H1 (cell line): ENCODE measurements around the gene ZMPSTE24. TPM values are rescaled to one million over a fixed set of nuclear protein-coding genes. Genes with fewer than 3 reads are reported as not detected.

ENCODE experiments used
- CTCF ChIA-PET: fragments of 300-600 bp; sonication (Branson Sonifier 250); formaldehyde crosslinking; loops from one replicate; lab custom pipeline; 2021; ENCODE audit not compliant: partially characterized antibody; lab: Charles Lee
- POLR2A ChIA-PET: fragments of 300-600 bp; sonication (Branson Sonifier 250); formaldehyde crosslinking; loops from one replicate; lab custom pipeline; 2021; ENCODE audit warnings: inconsistent platforms; ENCODE audit not compliant: partially characterized antibody; lab: Charles Lee
- DNase-seq, 2 experiments: peaks; one replicate each; pipeline versions ENCODE4 v3.0.0 to v3.0.0-alpha.2; 2010 to 2022; ENCODE audit warnings: low spot score in 2 of 2, low read depth in 1 of 2, mixed read lengths in 1 of 2
- FAIRE-seq: peaks from 2 replicates; lab custom pipeline; 2011; peaks lifted over from hg19 to GRCh38; lab: Jason Lieb, UNC
- H2AFZ ChIP-seq: 2 replicates; pipeline ENCODE4 v1.8.1; 2012; ENCODE audit warnings: low read length, inconsistent platforms
- H2AK5ac ChIP-seq: 2 replicates; pipeline ENCODE4 v1.6.1; 2013; ENCODE audit warnings: low read depth, low read length
- H2BK120ac ChIP-seq: replicated peaks from 2 replicates; pipeline ENCODE3; 2013; ENCODE audit warnings: low read depth, low read length, inconsistent platforms
- H2BK12ac ChIP-seq: 2 replicates; pipeline ENCODE4 v1.6.1; 2013; ENCODE audit warnings: low read depth, low read length
- H2BK15ac ChIP-seq: 2 replicates; pipeline ENCODE4 v1.6.1; 2013; ENCODE audit warnings: low read length
- H2BK20ac ChIP-seq: 2 replicates; pipeline ENCODE4 v1.6.1; 2013; ENCODE audit warnings: low read length
- H2BK5ac ChIP-seq: 2 replicates; pipeline ENCODE4 v1.6.1; 2013; ENCODE audit warnings: low read depth, low read length
- H3K14ac ChIP-seq: 2 replicates; pipeline ENCODE4 v1.6.1; 2013; ENCODE audit warnings: inconsistent platforms; ENCODE audit not compliant: insufficient read length
- H3K18ac ChIP-seq: 2 replicates; pipeline ENCODE4 v1.6.1; 2013; ENCODE audit warnings: low read length; ENCODE audit errors: extremely low read depth
- H3K23ac ChIP-seq: 2 replicates; pipeline ENCODE4 v1.6.1; 2013; ENCODE audit warnings: inconsistent platforms; ENCODE audit not compliant: insufficient read length
- H3K23me2 ChIP-seq: 2 replicates; pipeline ENCODE4 v1.6.1; 2013; ENCODE audit warnings: low read depth, low read length
- H3K27ac ChIP-seq: 2 replicates; pipeline ENCODE4 v1.6.1; 2011; ENCODE audit warnings: low read depth, low read length, inconsistent platforms
- H3K27me3 ChIP-seq, 4 experiments: replicated peaks in 1 of 4; 1 replicate in 1 of 4; 2 replicates in 3 of 4; pipeline versions ENCODE4 v1.6.1 to v1.8.1; 2011 to 2013; ENCODE audit warnings: low read length in 3 of 4, mild to moderate bottlenecking in 3 of 4, inconsistent platforms in 2 of 4, mixed read lengths in 2 of 4, moderate library complexity in 1 of 4; ENCODE audit not compliant: control insufficient read depth in 3 of 4, insufficient read depth in 3 of 4; ENCODE audit errors: extremely low read depth in 1 of 4
- H3K36me3 ChIP-seq, 4 experiments: 2 replicates each; pipeline versions ENCODE4 v1.6.1 to v1.8.1; 2011 to 2013; ENCODE audit warnings: mild to moderate bottlenecking in 4 of 4, low read length in 3 of 4, moderate library complexity in 2 of 4, control low read depth in 1 of 4, inconsistent platforms in 1 of 4; ENCODE audit not compliant: insufficient read depth in 4 of 4, control insufficient read depth in 2 of 4
- H3K4ac ChIP-seq: replicated peaks from 2 replicates; pipeline ENCODE3; 2013; ENCODE audit warnings: low read length, low read depth, mixed read lengths, inconsistent platforms; ENCODE audit not compliant: insufficient read length
- H3K4me1 ChIP-seq, 4 experiments: replicated peaks in 1 of 4; 1 replicate in 1 of 4; 2 replicates in 3 of 4; pipeline versions ENCODE4 v1.6.1 to v1.8.1; 2011 to 2013; ENCODE audit warnings: low read length in 3 of 4, inconsistent platforms in 2 of 4, mixed read lengths in 1 of 4; ENCODE audit not compliant: insufficient read depth in 4 of 4, control insufficient read depth in 3 of 4
- H3K4me2 ChIP-seq, 2 experiments: 2 replicates each; pipeline versions ENCODE4 v1.6.1 to v1.8.1; 2011 to 2013; ENCODE audit warnings: low read depth in 2 of 2, low read length in 2 of 2, control low read depth in 1 of 2, inconsistent platforms in 1 of 2, mild to moderate bottlenecking in 1 of 2; ENCODE audit not compliant: insufficient read depth in 1 of 2
- H3K4me3 ChIP-seq, 4 experiments: fragments of 200-600, 300-600 bp in 1 of 4; sonication (generic), shearing (Covaris generic), sonication (Bioruptor Twin) in 1 of 4; 2 replicates each; pipeline versions ENCODE4 v1.5.1 to v1.8.1; 2011 to 2016; ENCODE audit warnings: low read length in 4 of 4, low read depth in 3 of 4, control low read depth in 2 of 4, inconsistent platforms in 2 of 4, mild to moderate bottlenecking in 2 of 4, mixed read lengths in 1 of 4, moderate library complexity in 1 of 4; ENCODE audit not compliant: insufficient read depth in 2 of 4; ENCODE audit errors: extremely low read depth in 1 of 4
- H3K56ac ChIP-seq: replicated peaks from 2 replicates; pipeline ENCODE3; 2013; ENCODE audit warnings: low read depth, mild to moderate bottlenecking, mixed read lengths, low read length, inconsistent platforms; ENCODE audit not compliant: insufficient read length
- H3K79me1 ChIP-seq: 2 replicates; pipeline ENCODE4 v1.6.1; 2013; ENCODE audit warnings: low read depth, low read length, control low read depth
- H3K79me2 ChIP-seq, 2 experiments: 2 replicates each; pipeline versions ENCODE4 v1.6.1 to v1.8.1; 2012 to 2013; ENCODE audit warnings: low read length in 2 of 2, mild to moderate bottlenecking in 2 of 2, inconsistent platforms in 1 of 2; ENCODE audit not compliant: insufficient read depth in 2 of 2, control insufficient read depth in 1 of 2
- H3K9ac ChIP-seq, 4 experiments: replicated peaks in 1 of 4; 1 replicate in 1 of 4; 2 replicates in 3 of 4; pipeline versions ENCODE4 v1.6.1 to v1.8.1; 2011 to 2013; ENCODE audit warnings: low read depth in 3 of 4, low read length in 3 of 4, control low read depth in 2 of 4, mild to moderate bottlenecking in 2 of 4, moderate library complexity in 2 of 4, inconsistent platforms in 1 of 4; ENCODE audit errors: extremely low read depth in 1 of 4
- H3K9me3 ChIP-seq, 2 experiments: 2 replicates each; pipeline versions ENCODE4 v1.6.1 to v1.8.1; 2012 to 2013; ENCODE audit warnings: mild to moderate bottlenecking in 2 of 2, moderate library complexity in 2 of 2, control low read depth in 1 of 2, inconsistent platforms in 1 of 2, low read depth in 1 of 2, low read length in 1 of 2, mixed read lengths in 1 of 2; ENCODE audit not compliant: insufficient read depth in 2 of 2
- H4K20me1 ChIP-seq, 2 experiments: replicated peaks in 1 of 2; 2 replicates each; pipeline versions ENCODE3 to v1.8.1; 2011 to 2013; ENCODE audit warnings: inconsistent platforms in 2 of 2, low read length in 2 of 2, mild to moderate bottlenecking in 1 of 2; ENCODE audit not compliant: insufficient read depth in 2 of 2, control insufficient read depth in 1 of 2
- H4K5ac ChIP-seq: 2 replicates; pipeline ENCODE4 v1.6.1; 2013; ENCODE audit warnings: low read length, low read depth, mixed read lengths, inconsistent platforms; ENCODE audit not compliant: insufficient read length
- H4K8ac ChIP-seq: 2 replicates; pipeline ENCODE4 v1.8.0; 2013; ENCODE audit warnings: mild to moderate bottlenecking, moderate library complexity, low read length, inconsistent platforms; ENCODE audit not compliant: insufficient read depth; ENCODE audit errors: extremely low read depth
- H4K91ac ChIP-seq: replicated peaks from 2 replicates; pipeline ENCODE3; 2013; ENCODE audit warnings: low read length, mixed read lengths, inconsistent platforms; ENCODE audit not compliant: insufficient read length
- BACH1 ChIP-seq: IDR thresholded peaks from 2 replicates; pipeline ENCODE4 v1.6.1; 2012; ENCODE audit warnings: low read length, improper control_type of control experiment
- CREB1 ChIP-seq: IDR thresholded peaks from 2 replicates; pipeline ENCODE4 v1.6.1; 2012; ENCODE audit warnings: inconsistent platforms
- EZH2 ChIP-seq: fragments of 200-600 bp; sonication (generic); IDR thresholded peaks from 2 replicates; pipeline ENCODE4 v1.7.1; 2012; ENCODE audit warnings: low read depth, mild to moderate bottlenecking, moderate library complexity, low read length, inconsistent platforms; ENCODE audit not compliant: severe bottlenecking
- JUND ChIP-seq: IDR thresholded peaks from 2 replicates; pipeline ENCODE4 v1.6.1; 2011; ENCODE audit warnings: mild to moderate bottlenecking, improper control_type of control experiment, low read length
- KDM1A ChIP-seq: fragments of 200-600, 300-600 bp; sonication (generic); IDR thresholded peaks from 2 replicates; pipeline ENCODE4 v1.7.1; 2016; ENCODE audit warnings: mild to moderate bottlenecking, low read length, borderline replicate concordance
- MAFK ChIP-seq: IDR thresholded peaks from 2 replicates; pipeline ENCODE4 v1.6.1; 2012; ENCODE audit warnings: low read depth, mild to moderate bottlenecking, improper control_type of control experiment, low read length
- RAD21 ChIP-seq, 2 experiments: IDR thresholded peaks in 1 of 2; conservative IDR thresholded peaks in 1 of 2; 2 replicates each; pipeline ENCODE4 v1.6.1; 2011; ENCODE audit warnings: low read depth in 2 of 2, low read length in 2 of 2, improper control_type of control experiment in 1 of 2, inconsistent platforms in 1 of 2, mild to moderate bottlenecking in 1 of 2, moderate library complexity in 1 of 2
- RFX5 ChIP-seq: IDR thresholded peaks from 2 replicates; pipeline ENCODE4 v1.6.1; 2011; ENCODE audit warnings: low read depth, low read length, improper control_type of control experiment, borderline replicate concordance
- RNF2 ChIP-seq: fragments of 200-900, 300-1000 bp; sonication (generic); IDR thresholded peaks from 2 replicates; pipeline ENCODE4 v1.7.1; 2016; ENCODE audit warnings: borderline replicate concordance, low read depth, mild to moderate bottlenecking, antibody characterized with exemption, low read length; ENCODE audit not compliant: poor library complexity, severe bottlenecking; ENCODE audit errors: missing control alignments
- SAP30 ChIP-seq: fragments of 300-600 bp; sonication (generic); IDR thresholded peaks from 2 replicates; pipeline ENCODE4 v1.7.1; 2012; ENCODE audit warnings: low read length, moderate library complexity, mild to moderate bottlenecking, inconsistent platforms; ENCODE audit not compliant: insufficient read depth, insufficient replicate concordance
- WGBS, 2 experiments: shearing (Covaris generic) in 1 of 2; methylation state at CpG; one replicate each; pipeline versions ENCODE4 v1.1.6 to v1.1.7; 2013 to 2015; ENCODE audit warnings: low lambda C conversion rate in 2 of 2, mixed read lengths in 2 of 2, inconsistent platforms in 1 of 2, low coverage in 1 of 2, missing lambda C conversion rate in 1 of 2; ENCODE audit not compliant: insufficient replicate concordance in 2 of 2, insufficient coverage in 1 of 2, insufficient read length in 1 of 2; ENCODE audit errors: extremely low coverage in 1 of 2, missing lambda C conversion rate in 1 of 2; 5-methylcytosine and 5-hydroxymethylcytosine counted together
- polyA plus RNA-seq, 7 experiments: library from polyadenylated mRNA; depleted of rRNA in 3 of 7; stranded (reverse) in 5 of 7; unstranded in 2 of 7; fragments of >200 nt in 5 of 7; fragments of 200-250 nt in 2 of 7; gene quantifications; 1 replicate in 5 of 7; 2 replicates in 1 of 7; 4 replicates in 1 of 7; pipeline versions ENCODE4 v1.2.1 to v1.2.3, GENCODE V29; 2011 to 2013; ENCODE audit warnings: missing spikeins in 2 of 7, mixed read lengths in 2 of 7
- total RNA-seq: library from RNA; stranded (reverse); fragmentation: NEBNext Ultra II Directional; extraction: Animal tissue kit (Norgen Biotek cat#: 25700); gene quantifications from 2 replicates; pipeline ENCODE4 v1.2.1, GENCODE V29; 2021

Gene ZMPSTE24
- total and polyA plus RNA-seq, 2 of the 8 experiments (the other 6 are each of a cell fraction or from before 2014, with no cell fraction given) = 12.7 to 42.9 TPM

GRCh38 chr1:40332695-40333094 is 74.7 kb downstream of the ZMPSTE24 start:
- Histone ChIP-seq H4K5ac (no peak overlapping the region), H4K91ac (no peak overlapping the region), H3K23ac (no peak overlapping the region), H2BK15ac (no peak overlapping the region), H3K56ac (no peak overlapping the region), H2BK12ac (no peak overlapping the region), H3K79me1 (no peaks in the 10 kb centered on the region), H2BK120ac (no peak overlapping the region), H2BK5ac (no peak overlapping the region), H2AFZ (no peak overlapping the region), H3K18ac (no peak overlapping the region), H3K4me2 (no peak overlapping the region), H3K4me3 (no peak overlapping the region), H3K79me2 (no peaks in the 10 kb centered on the region), H3K27ac (no peak overlapping the region), H3K9me3 (no peaks in the 10 kb centered on the region), H3K4ac (no peak overlapping the region), H3K27me3 (no peaks in the 10 kb centered on the region), H2AK5ac (no peak overlapping the region), H3K4me1 (no peaks in the 10 kb centered on the region), H4K20me1 (no peaks in the 10 kb centered on the region), H3K36me3 (no peaks in the 10 kb centered on the region), H4K8ac (no peak overlapping the region), H3K23me2 (no peaks in the 10 kb centered on the region), H2BK20ac (no peak overlapping the region), H3K9ac (no peak overlapping the region), H3K14ac (no peak overlapping the region)
- FAIRE-seq = no peak
- DNase-seq = no peak
- ChIA-PET POLR2A (no interaction called here), CTCF (interaction anchor here (0.6 to 12.6 kb wide), 3 partner anchors 12 to 163 kb away, joined by 3 to 144 read pairs (median 3); partner anchors contain the start of gene COL9A2)
- 95% methylated on average over 1 of the region's 1 CpG; no CpG with 5 or more reads in 1 of the 2 experiments for WGBS, 2 experiments
- TF ChIP-seq RAD21 (IDR thresholded peaks at IDR 0.05 in 1 of 2, conservative IDR thresholded peaks at IDR 0.05 in 1 of 2; ENCODE audit: low read depth in 2 of 2, low read length in 2 of 2) = no peak
- TF ChIP-seq KDM1A = no peak
- no peak for TF ChIP-seq RFX5
- TF ChIP-seq RNF2 = no peak
- no peak for TF ChIP-seq CREB1
- no peak for TF ChIP-seq EZH2
- TF ChIP-seq MAFK = no peak
- TF ChIP-seq JUND = no peak
- TF ChIP-seq BACH1 = no peak
- TF ChIP-seq SAP30 = no peak
